WTC11 (cell line): ENCODE results near the gene CRIP2. TPM values are rescaled to one million over a fixed set of nuclear protein-coding genes. Genes with fewer than 3 reads are reported as not detected.

ENCODE experiments used
- ATAC-seq: fragments of 200-7000 bp; cut with Tn5 transposase; 2 replicates; pipeline ENCODE4 v1.10.0; 2021; ENCODE audit warnings: mild to moderate bottlenecking, moderate library complexity
- CTCF ChIA-PET: fragments of 300-600 bp; sonication (Branson Sonifier 250); formaldehyde crosslinking; loops from one replicate; lab custom pipeline; 2021; ENCODE audit warnings: antibody characterized with exemption; lab: Charles Lee
- POLR2A ChIA-PET: fragments of 350-600 bp; sonication (Branson Sonifier 250); formaldehyde crosslinking; loops from one replicate; lab custom pipeline; 2021; ENCODE audit warnings: antibody characterized with exemption; lab: Charles Lee
- DNase-seq: peaks from one replicate; pipeline ENCODE4 v3.0.0; 2021; ENCODE audit warnings: low spot score
- H3K27ac Mint-ChIP-seq: 2 replicates; pipeline ENCODE4 v1.8.0; 2021; ENCODE audit warnings: mixed read lengths
- H3K27me3 Mint-ChIP-seq: 2 replicates; pipeline ENCODE4 v1.8.0; 2021; ENCODE audit warnings: low read depth, mild to moderate bottlenecking, moderate library complexity, mixed read lengths
- H3K36me3 Mint-ChIP-seq: 2 replicates; pipeline ENCODE4 v1.8.0; 2021; ENCODE audit warnings: mixed read lengths
- H3K4me1 Mint-ChIP-seq: 2 replicates; pipeline ENCODE4 v1.8.0; 2022; ENCODE audit warnings: mixed read lengths
- H3K4me3 Mint-ChIP-seq: 2 replicates; pipeline ENCODE4 v1.8.0; 2021; ENCODE audit warnings: mild to moderate bottlenecking, moderate library complexity, mixed read lengths
- H3K9me3 Mint-ChIP-seq: 2 replicates; pipeline ENCODE4 v1.8.0; 2021; ENCODE audit warnings: mixed read lengths
- AFF4 ChIP-seq: sonication (generic); formaldehyde crosslinking; IDR thresholded peaks from 2 replicates; pipeline ENCODE4 v1.8.1; 2023; ENCODE audit warnings: mild to moderate bottlenecking, missing genetic modification reagents, borderline replicate concordance
- ATF6 ChIP-seq: sonication (generic); formaldehyde crosslinking; IDR thresholded peaks from 2 replicates; pipeline ENCODE4 v1.8.1; 2023; ENCODE audit warnings: mild to moderate bottlenecking, missing genetic modification reagents
- CREM ChIP-seq: sonication (generic); formaldehyde crosslinking; IDR thresholded peaks from 2 replicates; pipeline ENCODE4 v1.8.1; 2022; ENCODE audit warnings: mild to moderate bottlenecking, missing genetic modification reagents, moderate library complexity
- E2F5 ChIP-seq: sonication (generic); formaldehyde crosslinking; IDR thresholded peaks from 2 replicates; pipeline ENCODE4 v1.8.1; 2022; ENCODE audit warnings: mild to moderate bottlenecking, moderate library complexity, missing genetic modification reagents
- ETV6 ChIP-seq: sonication (generic); formaldehyde crosslinking; IDR thresholded peaks from 2 replicates; pipeline ENCODE4 v1.8.1; 2022; ENCODE audit warnings: mild to moderate bottlenecking, missing genetic modification reagents
- FOXK1 ChIP-seq: sonication (generic); formaldehyde crosslinking; IDR thresholded peaks from 2 replicates; pipeline ENCODE4 v1.8.0; 2022; ENCODE audit warnings: mild to moderate bottlenecking, moderate library complexity, missing genetic modification reagents
- GABPB1 ChIP-seq: sonication (generic); formaldehyde crosslinking; IDR thresholded peaks from 2 replicates; pipeline ENCODE4 v1.8.1; 2023; ENCODE audit warnings: mild to moderate bottlenecking, missing genetic modification reagents
- HMGXB4 ChIP-seq: sonication (generic); formaldehyde crosslinking; IDR thresholded peaks from 2 replicates; pipeline ENCODE4 v1.8.1; 2023; ENCODE audit warnings: mild to moderate bottlenecking, moderate library complexity, missing genetic modification reagents
- MAX ChIP-seq: sonication (generic); formaldehyde crosslinking; IDR thresholded peaks from 2 replicates; pipeline ENCODE4 v1.8.0; 2022; ENCODE audit warnings: mild to moderate bottlenecking, missing genetic modification reagents
- MYBL2 ChIP-seq: sonication (generic); formaldehyde crosslinking; IDR thresholded peaks from 2 replicates; pipeline ENCODE4 v1.8.1; 2023; ENCODE audit warnings: mild to moderate bottlenecking, moderate library complexity, missing genetic modification reagents
- PRDM15 ChIP-seq: sonication (generic); formaldehyde crosslinking; IDR thresholded peaks from 2 replicates; pipeline ENCODE4 v1.8.0; 2022; ENCODE audit warnings: missing genetic modification reagents
- RELA ChIP-seq: sonication (generic); formaldehyde crosslinking; IDR thresholded peaks from 2 replicates; pipeline ENCODE4 v1.8.1; 2022; ENCODE audit warnings: missing genetic modification reagents, mild to moderate bottlenecking, borderline replicate concordance
- TEAD1 ChIP-seq: sonication (generic); formaldehyde crosslinking; IDR thresholded peaks from 2 replicates; pipeline ENCODE4 v1.8.0; 2022; ENCODE audit warnings: mild to moderate bottlenecking, missing genetic modification reagents
- TP53 ChIP-seq: sonication (generic); formaldehyde crosslinking; IDR thresholded peaks from 2 replicates; pipeline ENCODE4 v1.8.1; 2023; ENCODE audit warnings: mild to moderate bottlenecking, missing genetic modification reagents
- ZNF121 ChIP-seq: sonication (generic); formaldehyde crosslinking; IDR thresholded peaks from 2 replicates; pipeline ENCODE4 v1.8.0; 2023; ENCODE audit warnings: missing genetic modification reagents
- ZNF263 ChIP-seq: sonication (generic); formaldehyde crosslinking; IDR thresholded peaks from 2 replicates; pipeline ENCODE4 v1.8.1; 2022; ENCODE audit warnings: low read depth, mild to moderate bottlenecking, moderate library complexity, missing genetic modification reagents
- ZNF425 ChIP-seq: fragments of 250-450 bp; sonication (Bioruptor Pico); conservative IDR thresholded peaks from 2 replicates; pipeline ENCODE4 v1.9.0; 2021; ENCODE audit warnings: mild to moderate bottlenecking
- total RNA-seq: library from RNA; stranded (reverse); gene quantifications from 3 replicates; pipeline ENCODE4 v1.2.3, GENCODE V29; 2021

The CRIP2 gene
- total RNA-seq, 1 experiment from 2014 or later: 5.4 TPM

- TF ChIP-seq ZNF425 (no peak), ZNF121 (CRISPR knock-in tag) (no peak)
These were observed 5.7 kb downstream of the CRIP2 start (continued) for GRCh38 chr14:105480199-105480746.

- Mint-ChIP-seq H3K4me3 (peak overlapping the region; percentile 40), H3K27me3 (peaks cover 86% of the 10 kb centered on the region), H3K36me3 (no peaks in the 10 kb centered on the region), H3K9me3 (no peaks in the 10 kb centered on the region), H3K27ac (no peak overlapping the region), H3K4me1 (peaks cover 21% of the 10 kb centered on the region)
- peak; percentile 96 for DNase-seq
- ChIA-PET CTCF (interaction anchor here (0.6 to 5.1 kb wide), 64 partner anchors 9 to 712 kb away, joined by 3 to 116 read pairs (median 4); partner anchors contain the start of genes BRF1, CDCA4, JAG2 and NUDT14), POLR2A (interaction anchor here (1.3 to 1.7 kb wide), 4 partner anchors 9 to 11 kb away, joined by 3 to 10 read pairs (median 4); no protein-coding TSS in a partner anchor)
- peak; percentile 62 for ATAC-seq
- TF ChIP-seq PRDM15 (CRISPR knock-in tag) (peak; percentile 47), ZNF263 (CRISPR knock-in tag) (no peak), TEAD1 (0 out of 2 replicates have a peak, but pooled peaks have one; percentile 58), GABPB1 (CRISPR knock-in tag) (peak; percentile 41; the same call in 1 of the 2 replicates), RELA (CRISPR knock-in tag) (no peak), TP53 (CRISPR knock-in tag) (0 out of 2 replicates have a peak, but pooled peaks have one; percentile 33), MYBL2 (peak; percentile 49; the same call in 1 of the 2 replicates), FOXK1 (peak; percentile 55; the same call in 1 of the 2 replicates), CREM (CRISPR knock-in tag) (0 out of 2 replicates have a peak, but pooled peaks have one; percentile 16), AFF4 (CRISPR knock-in tag) (no peak), ETV6 (CRISPR knock-in tag) (peak; percentile 64; the same call in 1 of the 2 replicates), E2F5 (CRISPR knock-in tag) (peak; percentile 32; the same call in 1 of the 2 replicates), HMGXB4 (peak; percentile 74; the same call in 1 of the 2 replicates), ATF6 (CRISPR knock-in tag) (no peak), MAX (CRISPR knock-in tag) (peak; percentile 81; the same call in 1 of the 2 replicates)
These were observed 6.5 kb downstream of the CRIP2 start for GRCh38 chr14:105480807-105481801.
